Hepatocyte (in vitro differentiated cells): Measurements from ENCODE around the gene PCNT. TPM values are rescaled to one million over a fixed set of nuclear protein-coding genes. Genes with fewer than 3 reads are reported as not detected.

Experiments used
- DNase-seq: peaks from one replicate; pipeline ENCODE4 v3.0.0-alpha.2; 2016; ENCODE audit warnings: low spot score
- H2AFZ ChIP-seq: fragments of 200-600 bp; sonication (generic); 2 replicates; pipeline ENCODE4 v1.6.0; 2016; ENCODE audit warnings: antibody characterized with exemption, mild to moderate bottlenecking
- H3K27ac ChIP-seq: fragments of 200-600 bp; sonication (generic); 2 replicates; pipeline ENCODE4 v1.5.1; 2016; ENCODE audit warnings: mild to moderate bottlenecking
- H3K27me3 ChIP-seq: fragments of 200-600 bp; sonication (generic); 2 replicates; pipeline ENCODE4 v1.6.1; 2016
- H3K36me3 ChIP-seq: fragments of 200-600 bp; sonication (generic); replicated peaks from 2 replicates; pipeline ENCODE4 v1.5.1; 2016; ENCODE audit warnings: low read depth; ENCODE audit not compliant: insufficient read depth
- H3K4me1 ChIP-seq: fragments of 200-600 bp; sonication (generic); 2 replicates; pipeline ENCODE4 v1.5.1; 2016; ENCODE audit warnings: mild to moderate bottlenecking, moderate library complexity; ENCODE audit not compliant: insufficient read depth
- H3K4me2 ChIP-seq: fragments of 200-600 bp; sonication (generic); 2 replicates; pipeline ENCODE4 v1.6.0; 2016
- H3K4me3 ChIP-seq: fragments of 200-600 bp; sonication (generic); 2 replicates; pipeline ENCODE4 v1.5.1; 2016; ENCODE audit warnings: mild to moderate bottlenecking
- H3K79me2 ChIP-seq: fragments of 200-600 bp; sonication (generic); 2 replicates; pipeline ENCODE4 v1.6.0; 2017; ENCODE audit warnings: mild to moderate bottlenecking
- H3K9me2 ChIP-seq: fragments of 200-600 bp; sonication (generic); replicated peaks from 2 replicates; pipeline ENCODE4 v1.6.0; 2017; ENCODE audit warnings: mild to moderate bottlenecking; ENCODE audit not compliant: insufficient read depth
- H3K9me3 ChIP-seq: fragments of 200-600 bp; sonication (generic); 2 replicates; pipeline ENCODE4 v1.5.1; 2016; ENCODE audit warnings: low read depth, mild to moderate bottlenecking
- H4K20me1 ChIP-seq: fragments of 200-600 bp; sonication (generic); 2 replicates; pipeline ENCODE4 v1.6.0; 2016; ENCODE audit warnings: mild to moderate bottlenecking; ENCODE audit not compliant: insufficient read depth, poor library complexity, severe bottlenecking
- EZH2 ChIP-seq: fragments of 200-600 bp; sonication (generic); IDR thresholded peaks from 2 replicates; pipeline ENCODE4 v1.6.1; 2016; ENCODE audit warnings: antibody characterized with exemption, mild to moderate bottlenecking, borderline replicate concordance
- EZH2phosphoT487 ChIP-seq: fragments of 200-600 bp; sonication (generic); IDR thresholded peaks from one replicate; pipeline ENCODE4 v1.6.1; 2018; ENCODE audit warnings: antibody characterized with exemption, mild to moderate bottlenecking, low read depth, moderate library complexity; ENCODE audit not compliant: unreplicated experiment, severe bottlenecking
- WGBS: methylation state at CpG from one replicate; pipeline ENCODE4 v1.1.6; 2016; ENCODE audit warnings: low lambda C conversion rate; ENCODE audit errors: missing lambda C conversion rate; 5-methylcytosine and 5-hydroxymethylcytosine counted together
- polyA plus RNA-seq: library from polyadenylated mRNA; unstranded; fragments of >200 nt; fragmentation: Nextera tagmentation; extraction: Ambion mirVana; gene quantifications from 2 replicates; pipeline ENCODE4 v1.2.1, GENCODE V29; 2016
- total RNA-seq: library from RNA; depleted of rRNA; stranded (reverse); fragments of >200 nt; gene quantifications from 2 replicates; pipeline ENCODE4 v1.2.3, GENCODE V29; 2014
- TF ChIP-seq, protein P1 (sequence below): fragments of 200-600 bp; sonication (generic); IDR thresholded peaks from 2 replicates; pipeline ENCODE4 v1.5.1; 2016; ENCODE audit warnings: antibody characterized with exemption, mild to moderate bottlenecking; ENCODE audit not compliant: poor library complexity

PCNT gene
- total and polyA plus RNA-seq, 2 experiments from 2014 or later: 11.5 to 14.3 TPM

DNA sequence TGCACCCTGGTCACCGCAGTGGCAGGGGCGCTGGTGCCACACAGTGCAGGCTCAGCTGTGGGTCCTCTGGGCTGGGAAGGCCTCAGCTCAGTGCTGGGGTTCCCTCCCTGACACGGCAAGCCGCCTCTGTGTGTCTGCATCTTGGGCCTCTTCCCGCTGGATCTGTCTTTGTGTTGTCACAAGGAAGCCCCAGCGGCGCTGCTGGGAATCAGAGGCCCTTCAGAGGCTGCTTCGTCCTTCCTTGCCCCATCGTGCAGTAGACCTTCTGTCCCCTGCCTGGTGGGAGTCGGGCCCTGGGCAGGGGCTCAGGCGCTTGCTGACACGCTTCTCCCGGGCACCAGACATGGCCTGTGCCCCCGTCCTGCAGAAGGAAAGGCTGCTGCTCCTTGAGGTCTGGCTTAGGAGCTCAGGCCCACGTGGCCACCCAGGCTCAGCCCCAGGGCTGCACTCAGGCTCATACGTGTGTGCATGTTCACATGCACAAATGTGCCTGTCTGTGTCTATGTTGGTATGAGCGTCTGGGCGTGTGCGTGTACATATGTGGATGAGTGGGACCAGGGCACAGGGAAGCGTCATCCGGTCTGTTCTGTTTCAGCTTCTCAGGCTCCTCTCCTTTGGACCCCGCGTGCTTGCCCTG, 110.5 kb downstream of the PCNT start:
- no peaks in the 10 kb centered on the region for H3K9me2 ChIP-seq
- H3K27me3 ChIP-seq: no peaks in the 10 kb centered on the region
- WGBS: 97% methylated on average over 23 of the region's 23 CpGs
- no peak overlapping the region for H3K27ac ChIP-seq
- TF ChIP-seq, protein P1, sequence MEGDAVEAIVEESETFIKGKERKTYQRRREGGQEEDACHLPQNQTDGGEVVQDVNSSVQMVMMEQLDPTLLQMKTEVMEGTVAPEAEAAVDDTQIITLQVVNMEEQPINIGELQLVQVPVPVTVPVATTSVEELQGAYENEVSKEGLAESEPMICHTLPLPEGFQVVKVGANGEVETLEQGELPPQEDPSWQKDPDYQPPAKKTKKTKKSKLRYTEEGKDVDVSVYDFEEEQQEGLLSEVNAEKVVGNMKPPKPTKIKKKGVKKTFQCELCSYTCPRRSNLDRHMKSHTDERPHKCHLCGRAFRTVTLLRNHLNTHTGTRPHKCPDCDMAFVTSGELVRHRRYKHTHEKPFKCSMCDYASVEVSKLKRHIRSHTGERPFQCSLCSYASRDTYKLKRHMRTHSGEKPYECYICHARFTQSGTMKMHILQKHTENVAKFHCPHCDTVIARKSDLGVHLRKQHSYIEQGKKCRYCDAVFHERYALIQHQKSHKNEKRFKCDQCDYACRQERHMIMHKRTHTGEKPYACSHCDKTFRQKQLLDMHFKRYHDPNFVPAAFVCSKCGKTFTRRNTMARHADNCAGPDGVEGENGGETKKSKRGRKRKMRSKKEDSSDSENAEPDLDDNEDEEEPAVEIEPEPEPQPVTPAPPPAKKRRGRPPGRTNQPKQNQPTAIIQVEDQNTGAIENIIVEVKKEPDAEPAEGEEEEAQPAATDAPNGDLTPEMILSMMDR: no peak
- TF ChIP-seq EZH2 (no peak), EZH2phosphoT487 (no peak)
- H3K4me2 ChIP-seq: no peak overlapping the region
- H3K9me3 ChIP-seq: no peaks in the 10 kb centered on the region
- no peak overlapping the region for H3K4me3 ChIP-seq
- H3K4me1 ChIP-seq: no peaks in the 10 kb centered on the region
- H2AFZ ChIP-seq: no peak overlapping the region
- no peaks in the 10 kb centered on the region for H4K20me1 ChIP-seq
- DNase-seq: no peak
- no peaks in the 10 kb centered on the region for H3K79me2 ChIP-seq
- no peaks in the 10 kb centered on the region for H3K36me3 ChIP-seq

DNA sequence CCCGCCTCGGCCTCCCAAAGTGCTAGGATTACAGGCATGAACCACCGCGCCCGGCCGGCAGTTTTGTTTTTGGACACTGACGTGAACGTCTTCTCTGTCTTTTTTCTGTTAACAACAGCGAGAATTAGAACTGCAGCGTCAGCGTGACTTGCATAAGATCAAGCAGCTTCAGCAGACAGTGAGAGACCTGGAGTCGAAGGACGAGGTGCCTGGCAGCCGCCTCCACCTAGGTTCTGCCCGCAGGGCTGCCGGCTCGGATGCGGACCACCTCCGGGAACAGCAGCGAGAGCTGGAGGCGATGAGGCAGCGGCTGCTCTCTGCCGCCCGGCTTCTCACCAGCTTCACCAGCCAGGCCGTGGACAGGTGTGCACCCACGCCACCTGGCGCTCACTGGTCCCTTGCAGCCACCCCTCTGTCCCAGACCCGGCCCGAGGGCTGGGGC, 111.9 kb downstream of the PCNT start:
- H4K20me1 ChIP-seq: no peaks in the 10 kb centered on the region
- H3K4me3 ChIP-seq: no peak overlapping the region
- H2AFZ ChIP-seq: no peak overlapping the region
- WGBS: 98% methylated on average over 29 of the region's 29 CpGs
- no peak overlapping the region for H3K4me2 ChIP-seq
- no peaks in the 10 kb centered on the region for H3K27me3 ChIP-seq
- no peaks in the 10 kb centered on the region for H3K36me3 ChIP-seq
- no peaks in the 10 kb centered on the region for H3K4me1 ChIP-seq
- H3K27ac ChIP-seq: no peak overlapping the region
- DNase-seq: no peak
- TF ChIP-seq, protein P1: no peak
- TF ChIP-seq EZH2 (no peak), EZH2phosphoT487 (no peak)
- no peaks in the 10 kb centered on the region for H3K79me2 ChIP-seq
- H3K9me2 ChIP-seq: no peaks in the 10 kb centered on the region
- no peaks in the 10 kb centered on the region for H3K9me3 ChIP-seq

GRCh38 chr21:46436621-46437020, 112.7 kb downstream of the PCNT start:
- Histone ChIP-seq H3K79me2 (no peaks in the 10 kb centered on the region), H3K36me3 (no peaks in the 10 kb centered on the region), H3K4me3 (no peak overlapping the region), H4K20me1 (no peaks in the 10 kb centered on the region), H2AFZ (no peak overlapping the region), H3K27ac (no peak overlapping the region), H3K9me3 (no peaks in the 10 kb centered on the region), H3K27me3 (no peaks in the 10 kb centered on the region), H3K4me1 (no peaks in the 10 kb centered on the region), H3K4me2 (no peak overlapping the region), H3K9me2 (no peaks in the 10 kb centered on the region)
- 92% methylated on average over 15 of the region's 15 CpGs for WGBS
- TF ChIP-seq EZH2phosphoT487: no peak
- TF ChIP-seq, protein P1: no peak
- no peak for TF ChIP-seq EZH2
- no peak for DNase-seq
